Upper lobe of right lung (tissue), 1 donor: ENCODE results near the gene FOXJ3. TPM values are rescaled to one million over a fixed set of nuclear protein-coding genes. Genes with fewer than 3 reads are reported as not detected.

ENCODE experiments used
- ATAC-seq: fragments of 200-7000 bp; cut with Tn5 transposase; one replicate; pipeline ENCODE4 v1.9.1; 2020; ENCODE audit warnings: mild to moderate bottlenecking, moderate library complexity
- DNase-seq: peaks from one replicate; pipeline ENCODE4 v3.0.0-alpha.2; 2020
- H3K27ac ChIP-seq: fragments of 200-600 bp; one replicate; pipeline ENCODE4 v1.8.0; 2022
- H3K27me3 ChIP-seq: fragments of 200-600 bp; one replicate; pipeline ENCODE4 v1.8.0; 2022; ENCODE audit warnings: mild to moderate bottlenecking
- H3K36me3 ChIP-seq: fragments of 200-600 bp; one replicate; pipeline ENCODE4 v1.8.0; 2022
- H3K4me1 ChIP-seq: fragments of 200-600 bp; one replicate; pipeline ENCODE4 v1.8.0; 2022
- H3K4me3 ChIP-seq: fragments of 200-600 bp; one replicate; pipeline ENCODE4 v1.8.0; 2022; ENCODE audit warnings: mild to moderate bottlenecking
- H3K9me3 ChIP-seq: fragments of 200-600 bp; one replicate; pipeline ENCODE4 v1.8.0; 2022
- CTCF ChIP-seq: fragments of 200-600 bp; IDR thresholded peaks from one replicate; pipeline ENCODE4 v1.8.0; 2022; ENCODE audit warnings: antibody characterized with exemption
- intact Hi-C: fragments of 100-400 bp; cut with DNase I; formaldehyde crosslinking; loops from one replicate; pipeline ENCODE4 v1.11.0; 2022
- total RNA-seq: library from RNA; stranded (reverse); fragmentation: NEBNext Ultra II Directional; extraction: Animal tissue kit (Norgen Biotek cat#: 25700); gene quantifications from one replicate; pipeline ENCODE4 v1.2.1, GENCODE V29; 2021
- donor health status: DM: no; HTN: yes; CAD: no; lungs with severe emphysema.

The FOXJ3 gene
- total RNA-seq, 1 donor from 2014 or later = 47.0 TPM

GRCh38 chr1:42178249-42178648 lies 156.8 kb downstream of the FOXJ3 start:
- Histone ChIP-seq H3K36me3 (peaks cover 5% of the 10 kb centered on the region), H3K27ac (no peak overlapping the region)
- ATAC-seq = no peak

DNA sequence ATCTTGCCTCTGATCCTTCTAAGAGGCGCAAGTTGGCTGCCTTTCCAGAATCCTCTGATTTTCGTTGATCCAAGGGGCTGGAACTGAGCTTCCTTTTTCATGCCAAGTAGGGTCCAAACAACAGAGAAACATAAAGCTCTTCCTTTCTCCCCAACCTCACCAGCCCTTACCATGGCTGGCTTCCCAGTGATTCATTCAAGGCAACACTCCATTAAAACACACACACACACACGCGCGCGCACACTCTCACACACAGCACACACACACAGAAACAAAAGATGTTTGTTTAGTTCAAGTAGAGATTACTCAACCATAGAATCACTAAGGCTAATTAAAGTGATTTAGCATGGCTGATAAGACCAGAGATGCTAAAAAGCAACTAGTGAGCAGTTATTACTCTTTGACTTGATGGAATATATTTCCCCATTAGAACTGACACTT lies 157.5 kb downstream of the FOXJ3 start:
- Histone ChIP-seq H3K9me3 (no peaks in the 10 kb centered on the region), H3K27me3 (no peaks in the 10 kb centered on the region), H3K4me1 (peaks cover 51% of the 10 kb centered on the region), H3K27ac (no peak overlapping the region), H3K36me3 (peaks cover 5% of the 10 kb centered on the region), H3K4me3 (no peak overlapping the region)
- intact Hi-C loops = no loop called here
- DNase-seq = peak; percentile 78
- TF ChIP-seq CTCF = no peak
- peak; percentile 58 for ATAC-seq

More at GRCh38 chr1:42178249-42178648, 156.8 kb downstream of the FOXJ3 start:
- Histone ChIP-seq H3K9me3 (no peaks in the 10 kb centered on the region), H3K4me3 (no peak overlapping the region), H3K4me1 (peaks cover 44% of the 10 kb centered on the region), H3K27me3 (no peaks in the 10 kb centered on the region)
- DNase-seq = peak; percentile 48
- intact Hi-C loops = no loop called here
- TF ChIP-seq CTCF = no peak

DNA sequence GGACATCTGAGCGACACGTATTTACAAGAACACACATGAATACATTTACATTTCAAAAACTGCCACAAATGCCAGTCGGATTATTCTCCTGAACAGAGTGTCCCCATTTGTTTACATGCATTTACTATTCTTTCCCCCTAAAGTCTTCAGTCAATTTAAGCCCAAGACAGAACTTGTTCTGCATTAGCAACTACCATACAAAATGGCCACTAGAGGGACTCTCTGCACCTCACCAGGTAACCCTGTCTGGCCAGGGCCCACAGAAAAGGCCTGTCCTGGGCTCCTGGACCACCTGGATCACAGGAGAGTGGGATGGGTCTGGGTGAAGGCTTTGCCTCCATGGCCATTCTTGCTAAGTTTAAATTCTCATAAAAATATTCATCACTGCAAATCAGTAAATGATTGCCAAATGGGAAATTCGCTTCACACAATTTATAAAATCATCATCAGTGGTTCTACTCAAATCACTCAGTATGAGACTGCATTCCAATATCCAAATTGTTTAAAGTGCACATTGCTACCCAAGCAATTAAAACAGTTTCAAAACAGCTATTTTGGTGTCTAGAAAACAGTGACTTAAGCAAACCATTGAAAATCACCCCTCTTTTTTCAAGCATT lies 158.0 kb downstream of the FOXJ3 start:
- Histone ChIP-seq H3K9me3 (no peaks in the 10 kb centered on the region), H3K4me3 (no peak overlapping the region), H3K4me1 (peaks cover 55% of the 10 kb centered on the region), H3K36me3 (peaks cover 5% of the 10 kb centered on the region), H3K27ac (no peak overlapping the region), H3K27me3 (no peaks in the 10 kb centered on the region)
- ATAC-seq (peak; percentile 55), DNase-seq (peak; percentile 54)
- peak; percentile 66 for TF ChIP-seq CTCF
- intact Hi-C loops = no loop called here

DNA sequence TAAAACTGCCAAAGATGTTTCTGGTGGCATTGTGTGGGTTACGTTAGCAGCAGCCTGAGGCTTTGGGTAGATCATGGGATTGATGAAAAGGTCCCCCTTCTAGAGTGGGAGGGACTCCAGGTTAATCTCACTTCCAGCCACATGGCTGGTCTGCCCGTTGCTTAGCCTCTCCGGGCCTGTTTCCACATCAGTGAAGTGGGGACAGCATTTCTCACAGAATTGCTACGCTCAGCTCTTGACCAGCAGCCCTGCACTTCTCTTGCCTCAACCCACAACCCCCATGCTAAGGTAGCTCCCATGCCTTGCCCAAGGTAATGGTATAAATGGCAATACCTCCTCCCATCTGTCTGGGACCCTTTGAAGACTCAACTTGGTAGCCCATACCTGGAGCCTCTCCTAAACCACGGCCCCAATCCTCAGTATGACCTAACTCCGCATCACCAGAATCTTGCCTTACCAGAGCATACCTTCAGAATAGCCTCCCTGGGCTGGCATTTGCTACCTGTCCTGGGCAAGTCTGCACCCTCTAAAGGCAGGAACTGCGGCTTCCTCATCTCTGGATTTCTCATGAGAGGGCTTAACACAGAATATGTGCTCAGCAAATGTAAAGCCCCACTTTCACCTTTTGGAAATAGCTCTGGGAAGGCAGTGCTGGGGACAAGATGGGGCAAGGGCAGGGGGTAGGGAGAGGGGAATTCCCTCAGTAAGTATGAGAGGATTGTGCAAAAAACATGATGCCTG lies 159.6 kb downstream of the FOXJ3 start:
- no peak for TF ChIP-seq CTCF
- Histone ChIP-seq H3K9me3 (no peaks in the 10 kb centered on the region), H3K4me3 (no peak overlapping the region), H3K27ac (no peak overlapping the region), H3K4me1 (peaks cover 65% of the 10 kb centered on the region), H3K27me3 (no peaks in the 10 kb centered on the region), H3K36me3 (no peaks in the 10 kb centered on the region)
- intact Hi-C loops = no loop called here
- DNase-seq (no peak), ATAC-seq (no peak)

- TF ChIP-seq CTCF = no peak
- peaks cover 53% of the 10 kb centered on the region for H3K4me1 ChIP-seq
- H3K4me3 ChIP-seq = no peak overlapping the region
- H3K36me3 ChIP-seq = no peaks in the 10 kb centered on the region
- H3K27ac ChIP-seq = no peak overlapping the region
- DNase-seq (no peak), ATAC-seq (no peak)
- intact Hi-C loops = no loop called here
- no peaks in the 10 kb centered on the region for H3K27me3 ChIP-seq
- no peaks in the 10 kb centered on the region for H3K9me3 ChIP-seq
Observed at GRCh38 chr1:42173961-42174735, 160.9 kb downstream of the FOXJ3 start.
